ENCODE data around the gene UXT. TPM values are rescaled to one million over a fixed set of nuclear protein-coding genes. Genes with fewer than 3 reads are reported as not detected.

Gene UXT
- total RNA-seq, 5 donors from 2014 or later (not counting 1 experiment from before 2014, with no cell fraction given) = 155 to 186 (median 178) TPM

- Mint-ChIP-seq H3K9me3 (no peaks in the 10 kb centered on the region), H3K4me1 (peaks cover 41 to 60% (median 47%) of the 10 kb centered on the region in 3 donors), H3K4me3 (no peak overlapping the region), H3K27ac (peak overlapping the region in 1 of 2 donors; percentile 74), H3K27me3 (peaks cover 0 to 8% of the 10 kb centered on the region in 2 donors), H3K36me3 (peaks cover 25% of the 10 kb centered on the region)
- WGBS (ENCODE audit: insufficient coverage) = 95% methylated on average over 4 of the region's 12 CpGs
- Histone ChIP-seq H3K27me3 (replicated peaks in 1 of 2; ENCODE audit: control insufficient read depth in 2 of 2, extremely low read depth in 1 of 2, insufficient read depth in 2 of 2, low read length in 1 of 2) (no peaks in the 10 kb centered on the region), H3K4me1 (ENCODE audit: control insufficient read depth in 1 of 2, extremely low read depth in 1 of 2, insufficient read depth in 2 of 2, low read length in 2 of 2) (peaks cover 4 to 20% of the 10 kb centered on the region in 2 experiments), H3K27ac (ENCODE audit: low read length) (no peak overlapping the region), H3K9me3 (no peaks in the 10 kb centered on the region), H3K4me3 (ENCODE audit: control insufficient read depth in 1 of 2, extremely low read depth in 1 of 2, low read length in 1 of 2) (no peak overlapping the region), H3K36me3 (ENCODE audit: control insufficient read depth in 2 of 2, extremely low read depth in 1 of 2, insufficient read depth in 1 of 2, low read length in 1 of 2) (peaks cover 0 to 27% of the 10 kb centered on the region in 2 donors)
- DNase-seq (peak in 1 of 35 experiments; percentile 28), ATAC-seq (replicated peaks in 1 of 4) (peak in 1 of 4 experiments; percentile 28)
- POLR2A ChIA-PET = no interaction called here
- CTCF ChIA-PET = interaction anchor here in 1 of 2 donors (1.1 kb wide), 1 partner anchor 80 kb away, joined by 5 read pairs; no protein-coding TSS in a partner anchor
These were observed 14.4 kb downstream of the UXT start for GRCh38 chrX:47644557-47645091.

- ChIA-PET CTCF (interaction anchor here (0.6 to 1.1 kb wide), 3 partner anchors 79 to 160 kb away, joined by 3 to 5 read pairs (median 4); no protein-coding TSS in a partner anchor), POLR2A (interaction anchor here in 1 of 2 donors (0.6 kb wide), 1 partner anchor 202 kb away, joined by 4 read pairs; no protein-coding TSS in a partner anchor)
- DNase-seq = peak in 1 of 35 experiments; percentile 36
- WGBS (ENCODE audit: insufficient coverage) = 60% methylated on average over 1 of the region's 2 CpGs
- peaks cover 0 to 32% of the 10 kb centered on the region in 2 donors for H3K36me3 ChIP-seq (ENCODE audit: control insufficient read depth in 2 of 2, extremely low read depth in 1 of 2, insufficient read depth in 1 of 2, low read length in 1 of 2)
- Mint-ChIP-seq H3K27ac (peak overlapping the region in 1 of 2 donors; percentile 74), H3K4me3 (no peak overlapping the region), H3K9me3 (no peaks in the 10 kb centered on the region), H3K27me3 (peaks cover 0 to 8% of the 10 kb centered on the region in 2 donors), H3K4me1 (peaks cover 35 to 54% (median 40%) of the 10 kb centered on the region in 3 donors), H3K36me3 (peaks cover 28% of the 10 kb centered on the region)
- no peaks in the 10 kb centered on the region for H3K9me3 ChIP-seq
- no peak overlapping the region for H3K27ac ChIP-seq (ENCODE audit: low read length)
- no peaks in the 10 kb centered on the region for H3K27me3 ChIP-seq (replicated peaks in 1 of 2; ENCODE audit: control insufficient read depth in 2 of 2, extremely low read depth in 1 of 2, insufficient read depth in 2 of 2, low read length in 1 of 2)
- peaks cover 0 to 14% of the 10 kb centered on the region in 2 experiments for H3K4me1 ChIP-seq (ENCODE audit: control insufficient read depth in 1 of 2, extremely low read depth in 1 of 2, insufficient read depth in 2 of 2, low read length in 2 of 2)
- no peak overlapping the region for H3K4me3 ChIP-seq (ENCODE audit: control insufficient read depth in 1 of 2, extremely low read depth in 1 of 2, low read length in 1 of 2)
- peak in 1 of 4 experiments; percentile 43 for ATAC-seq (replicated peaks in 1 of 4)
These were observed 15.1 kb downstream of the UXT start for GRCh38 chrX:47643926-47644325.

- ATAC-seq (replicated peaks in 1 of 4) = no peak
- peaks cover 0 to 52% of the 10 kb centered on the region in 2 donors for H3K36me3 ChIP-seq (ENCODE audit: control insufficient read depth in 2 of 2, extremely low read depth in 1 of 2, insufficient read depth in 1 of 2, low read length in 1 of 2)
- peak overlapping the region in 1 of 3 donors; percentile 62 for H3K4me3 Mint-ChIP-seq
- peaks cover 0 to 20% of the 10 kb centered on the region in 2 experiments for H3K4me1 ChIP-seq (ENCODE audit: control insufficient read depth in 1 of 2, extremely low read depth in 1 of 2, insufficient read depth in 2 of 2, low read length in 2 of 2)
- CTCF ChIA-PET = no interaction called here
- peaks cover 9 to 27% (median 15%) of the 10 kb centered on the region in 3 donors for H3K4me1 Mint-ChIP-seq
- no peak overlapping the region for H3K27ac ChIP-seq (ENCODE audit: low read length)
- H3K4me3 ChIP-seq (ENCODE audit: control insufficient read depth in 1 of 2, extremely low read depth in 1 of 2, low read length in 1 of 2) = no peak overlapping the region
- peak overlapping the region; percentile 36 to 71 for H3K27ac Mint-ChIP-seq
- DNase-seq = no peak
- H3K27me3 Mint-ChIP-seq = no peaks in the 10 kb centered on the region
- H3K27me3 ChIP-seq (replicated peaks in 1 of 2; ENCODE audit: control insufficient read depth in 2 of 2, extremely low read depth in 1 of 2, insufficient read depth in 2 of 2, low read length in 1 of 2) = no peaks in the 10 kb centered on the region
- no peaks in the 10 kb centered on the region for H3K9me3 ChIP-seq
- POLR2A ChIA-PET = interaction anchor here in 1 of 2 donors (0.5 kb wide), 1 partner anchor 11 kb away, joined by 6 read pairs; no protein-coding TSS in a partner anchor
- 98% methylated on average over 9 of the region's 14 CpGs for WGBS (ENCODE audit: insufficient coverage)
- H3K9me3 Mint-ChIP-seq = no peaks in the 10 kb centered on the region
- peaks cover 29% of the 10 kb centered on the region for H3K36me3 Mint-ChIP-seq
These were observed 20.2 kb downstream of the UXT start for GRCh38 chrX:47638816-47639215.

GRCh38 chrX:47637546-47638195 lies 21.3 kb downstream of the UXT start:
- Mint-ChIP-seq H3K4me3 (peak overlapping the region; percentile 46 to 65 (median 62)), H3K4me1 (peaks cover 7 to 23% (median 12%) of the 10 kb centered on the region in 3 donors), H3K27me3 (no peaks in the 10 kb centered on the region), H3K9me3 (no peaks in the 10 kb centered on the region), H3K27ac (peak overlapping the region; percentile 71 to 80), H3K36me3 (peaks cover 29% of the 10 kb centered on the region)
- DNase-seq = peak in 17 of 35 experiments; percentile 7 to 48 (median 33)
- H3K27me3 ChIP-seq (replicated peaks in 1 of 2; ENCODE audit: control insufficient read depth in 2 of 2, extremely low read depth in 1 of 2, insufficient read depth in 2 of 2, low read length in 1 of 2) = no peaks in the 10 kb centered on the region
- CTCF ChIA-PET = no interaction called here
- H3K36me3 ChIP-seq (ENCODE audit: control insufficient read depth in 2 of 2, extremely low read depth in 1 of 2, insufficient read depth in 1 of 2, low read length in 1 of 2) = peaks cover 0 to 46% of the 10 kb centered on the region in 2 donors
- peaks cover 0 to 20% of the 10 kb centered on the region in 2 experiments for H3K4me1 ChIP-seq (ENCODE audit: control insufficient read depth in 1 of 2, extremely low read depth in 1 of 2, insufficient read depth in 2 of 2, low read length in 2 of 2)
- ATAC-seq (replicated peaks in 1 of 4) = peak; percentile 66 to 95 (median 75)
- POLR2A ChIA-PET = no interaction called here
- peak overlapping the region; percentile 29 for H3K27ac ChIP-seq (ENCODE audit: low read length)
- 55% methylated on average over 15 of the region's 31 CpGs for WGBS (ENCODE audit: insufficient coverage)
- peak overlapping the region; percentile 36 to 40 for H3K4me3 ChIP-seq (ENCODE audit: control insufficient read depth in 1 of 2, extremely low read depth in 1 of 2, low read length in 1 of 2)
- no peaks in the 10 kb centered on the region for H3K9me3 ChIP-seq

GRCh38 chrX:47634871-47635575 lies 24.0 kb downstream of the UXT start:
- ChIA-PET POLR2A (no interaction called here), CTCF (interaction anchor here in 1 of 2 donors (0.7 kb wide), 1 partner anchor 1035 kb away, joined by 3 read pairs; no protein-coding TSS in a partner anchor)
- Mint-ChIP-seq H3K27me3 (no peaks in the 10 kb centered on the region), H3K36me3 (peaks cover 17% of the 10 kb centered on the region), H3K27ac (no peak overlapping the region), H3K4me3 (no peak overlapping the region), H3K9me3 (no peaks in the 10 kb centered on the region), H3K4me1 (peaks cover 17 to 27% (median 19%) of the 10 kb centered on the region in 3 donors)
- no peaks in the 10 kb centered on the region for H3K27me3 ChIP-seq (replicated peaks in 1 of 2; ENCODE audit: control insufficient read depth in 2 of 2, extremely low read depth in 1 of 2, insufficient read depth in 2 of 2, low read length in 1 of 2)
- H3K27ac ChIP-seq (ENCODE audit: low read length) = no peak overlapping the region
- DNase-seq = peak in 3 of 35 experiments; percentile 6 to 52 (median 18)
- peak in 2 of 4 experiments; percentile 10 to 25 for ATAC-seq (replicated peaks in 1 of 4)
- no peaks in the 10 kb centered on the region for H3K9me3 ChIP-seq
- H3K4me3 ChIP-seq (ENCODE audit: control insufficient read depth in 1 of 2, extremely low read depth in 1 of 2, low read length in 1 of 2) = no peak overlapping the region
- H3K36me3 ChIP-seq (ENCODE audit: control insufficient read depth in 2 of 2, extremely low read depth in 1 of 2, insufficient read depth in 1 of 2, low read length in 1 of 2) = peaks cover 0 to 32% of the 10 kb centered on the region in 2 donors
- peaks cover 0 to 33% of the 10 kb centered on the region in 2 experiments for H3K4me1 ChIP-seq (ENCODE audit: control insufficient read depth in 1 of 2, extremely low read depth in 1 of 2, insufficient read depth in 2 of 2, low read length in 2 of 2)
- 14% methylated on average over 9 of the region's 16 CpGs for WGBS (ENCODE audit: insufficient coverage)
